NCI-H2196 (cell line): Measurements from ENCODE around the gene TC2N.
A peak's percentile ranks its signal among the peaks of the same experiment; 100 is the strongest.
"Not testable (repeated sequence)": the region's sequence is repeated elsewhere in the genome, so short reads cannot be mapped to it uniquely, and the experiment has no call there.

Source experiments
- DNase-seq: peaks from one replicate; lab custom pipeline; 2025; ENCODE audit not compliant: unreplicated experiment; lab: John Stamatoyannopoulos, UW

Gene TC2N

DNA sequence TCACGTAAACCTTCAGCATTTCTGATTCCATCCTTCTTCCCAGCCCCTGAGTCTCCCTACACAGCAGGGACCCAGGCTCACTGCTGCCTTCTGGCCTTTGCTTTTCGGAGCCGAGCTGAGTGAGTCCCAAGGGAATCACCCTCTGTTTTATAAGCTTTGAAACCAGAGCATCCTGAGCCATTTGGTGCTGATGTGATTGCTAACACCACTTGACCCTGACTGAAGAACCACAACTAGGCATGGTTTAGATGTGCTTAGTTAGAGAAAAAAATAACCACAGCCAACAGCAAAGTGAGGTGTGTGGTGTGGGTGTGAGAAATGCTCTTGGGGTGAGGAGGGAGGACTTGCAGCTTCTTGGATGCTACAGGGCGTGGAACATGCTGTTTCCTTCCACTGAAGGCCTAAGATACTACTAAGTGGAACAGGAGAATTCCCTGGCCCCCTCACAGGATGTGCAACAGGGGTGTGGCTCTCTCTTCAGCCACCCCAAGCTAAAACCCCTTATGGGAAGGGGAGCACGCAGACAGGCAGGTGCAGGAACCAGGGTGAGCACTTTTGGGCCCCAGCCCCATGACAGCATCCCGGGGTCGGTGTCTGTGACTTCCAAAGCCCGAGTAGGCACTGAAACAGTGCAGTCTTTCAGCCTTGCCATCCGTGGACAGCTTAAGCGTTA is at the start of gene TC2N:
TSS of gene TC2N (minus strand) at position 221 of the 673 bp plus-strand sequence. CDS start 53,767 bp downstream, outside the sequence.
- DNase-seq: no peak

DNA sequence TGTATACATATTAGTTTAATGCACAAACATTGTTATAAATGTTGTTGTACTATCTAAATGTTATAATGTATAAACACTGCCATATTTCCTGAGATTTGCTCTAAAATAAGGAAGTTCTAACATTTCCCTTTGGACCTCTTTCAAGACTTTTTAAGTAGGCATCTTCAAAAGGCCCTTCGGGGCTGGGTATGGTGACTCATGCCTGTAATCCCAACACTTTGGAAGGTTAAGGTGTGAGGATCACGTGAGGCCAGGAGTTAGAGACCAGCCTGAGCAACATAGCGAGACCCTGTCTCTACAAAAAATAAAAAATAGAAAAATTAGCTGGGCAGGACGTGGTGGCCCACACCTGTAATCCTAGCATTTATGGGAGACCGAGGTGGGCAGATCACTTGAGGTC is 44.7 kb upstream of the TC2N start:
- DNase-seq: no peak

DNA sequence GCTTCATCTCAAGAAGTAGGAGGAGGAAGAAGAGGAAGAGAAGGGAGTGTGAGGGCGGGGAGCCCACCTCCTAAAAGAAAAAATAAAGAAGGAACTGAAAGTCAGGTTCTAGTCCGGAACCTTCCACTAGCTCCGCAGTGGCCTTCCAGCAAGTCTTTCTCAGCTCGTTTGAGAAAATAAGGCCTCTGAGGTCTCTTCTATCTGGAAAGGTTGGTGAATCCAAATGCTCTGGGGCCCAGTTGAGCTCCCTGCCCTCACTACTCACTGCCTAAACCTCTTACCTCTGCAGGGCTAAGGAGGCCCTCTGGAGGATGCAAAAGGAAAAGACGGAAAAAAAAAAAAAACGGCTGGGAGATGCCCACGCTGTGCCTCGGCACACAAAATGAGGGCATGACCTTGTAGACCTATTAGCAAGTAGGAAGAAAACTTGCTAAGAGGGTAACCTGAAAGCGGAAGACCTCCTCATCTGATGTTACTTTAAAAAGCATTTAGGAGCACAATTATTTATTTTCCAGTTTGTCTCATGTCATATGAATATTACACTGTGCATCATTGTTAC is 44.2 kb upstream of the TC2N start:
- peak; percentile 15 for DNase-seq

DNA sequence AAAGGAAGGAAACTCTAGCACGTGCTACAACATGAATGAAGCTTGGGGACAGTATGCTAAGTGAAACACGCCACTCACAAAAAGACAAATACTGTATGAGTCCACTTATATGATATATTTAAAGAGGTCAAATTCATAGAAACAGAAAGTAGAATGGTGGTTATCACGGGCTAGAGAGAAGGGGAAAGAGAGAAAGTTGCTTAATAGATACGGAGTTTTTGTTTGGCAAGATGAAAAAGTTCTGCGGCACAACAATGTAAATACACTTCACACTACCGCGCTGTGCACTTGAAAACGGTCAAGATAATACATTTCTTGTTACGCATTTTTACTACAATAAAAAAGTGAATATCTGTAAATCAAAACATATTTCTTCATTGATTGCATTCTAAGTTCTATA is 42.9 kb upstream of the TC2N start:
- DNase-seq: no peak

DNA sequence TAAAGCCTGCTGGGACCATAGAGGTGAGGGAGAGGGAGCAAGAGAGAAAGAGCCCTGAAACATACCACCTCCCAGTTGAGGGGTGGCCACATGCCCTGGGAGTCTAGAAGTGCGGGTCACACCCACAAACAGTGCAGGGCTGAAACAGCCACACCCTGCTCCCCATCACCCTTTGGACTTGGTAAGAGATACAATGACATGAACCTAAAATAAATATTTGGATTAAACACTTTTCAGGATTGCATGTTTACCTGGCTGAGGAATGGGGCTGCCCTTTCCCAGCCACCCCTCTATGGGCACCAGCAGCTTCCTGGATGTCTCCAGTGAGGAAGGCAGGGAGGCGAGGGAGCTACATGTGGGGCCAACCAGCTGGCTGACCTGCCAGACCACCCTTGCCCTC is 39.0 kb upstream of the TC2N start:
- DNase-seq: no peak

DNA sequence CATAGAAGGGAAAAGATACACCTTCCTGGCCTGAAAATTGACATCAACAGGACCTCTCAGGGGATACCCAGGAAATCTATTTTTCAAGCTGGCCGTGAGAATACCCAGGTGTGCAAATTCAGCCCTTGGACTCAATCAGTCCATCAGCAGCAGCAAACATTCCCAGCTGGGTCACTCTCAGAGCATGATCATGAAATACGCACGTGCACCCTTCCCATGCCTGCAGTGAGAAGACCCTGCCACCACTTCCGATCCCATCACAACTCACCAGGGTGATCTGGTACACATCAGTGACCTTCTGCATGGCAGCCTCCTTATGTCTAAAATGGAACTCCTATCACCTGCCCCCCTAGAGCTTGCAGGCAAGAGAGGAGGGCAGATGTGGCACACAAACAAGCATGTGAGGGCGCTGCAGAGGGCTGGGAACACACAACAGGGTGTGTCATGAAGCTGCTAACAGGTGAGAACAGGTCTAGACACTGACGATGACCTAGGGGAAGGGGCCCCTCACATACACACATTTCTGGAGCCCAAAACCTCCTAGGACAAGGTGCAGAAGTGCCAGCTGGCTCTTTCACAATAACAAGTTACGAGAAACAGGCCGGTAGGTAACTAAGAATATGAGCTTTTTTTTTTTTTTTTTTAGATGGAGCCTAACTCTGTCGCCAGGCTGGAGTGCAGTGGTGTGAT is 37.8 kb upstream of the TC2N start:
- no peak for DNase-seq

DNA sequence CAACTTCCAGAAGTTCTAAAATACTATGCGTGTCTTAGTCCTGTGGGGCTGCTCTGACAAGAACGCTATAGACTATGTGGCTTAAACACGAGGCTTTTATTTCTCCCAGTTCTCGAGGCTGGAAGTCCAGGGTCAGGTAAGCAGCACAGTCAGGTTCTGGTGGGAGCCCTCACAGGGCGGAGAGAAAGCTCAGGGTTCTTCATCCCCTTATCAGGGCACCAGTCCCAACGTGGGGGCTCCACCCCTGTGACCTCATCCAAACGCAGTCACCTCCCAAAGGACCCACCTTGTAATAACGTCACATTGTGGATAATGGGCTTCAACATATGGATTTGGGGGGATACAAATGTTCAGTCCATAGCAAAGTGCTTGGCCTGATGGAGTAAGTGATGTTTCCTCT is 37.1 kb upstream of the TC2N start:
- DNase-seq: no peak

DNA sequence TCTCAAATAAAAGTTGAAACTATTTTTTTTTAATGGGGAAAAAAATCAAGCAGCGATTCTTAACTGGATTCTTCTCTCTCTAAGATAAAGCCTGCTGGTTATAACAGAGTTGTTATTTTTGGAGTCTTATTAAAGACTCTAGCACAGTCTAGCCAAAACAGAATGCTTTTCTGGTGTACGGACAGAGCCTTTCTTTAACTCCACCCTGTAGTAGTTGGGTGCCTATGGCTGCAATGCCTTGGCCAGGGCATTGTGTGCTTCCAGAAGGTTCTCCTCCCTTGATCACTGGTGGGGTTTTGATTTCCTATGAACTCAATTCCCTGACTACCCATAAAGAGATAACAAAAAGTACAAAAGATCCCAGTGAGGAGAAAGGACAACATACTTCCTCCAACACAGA is 35.7 kb upstream of the TC2N start:
- no peak for DNase-seq

DNA sequence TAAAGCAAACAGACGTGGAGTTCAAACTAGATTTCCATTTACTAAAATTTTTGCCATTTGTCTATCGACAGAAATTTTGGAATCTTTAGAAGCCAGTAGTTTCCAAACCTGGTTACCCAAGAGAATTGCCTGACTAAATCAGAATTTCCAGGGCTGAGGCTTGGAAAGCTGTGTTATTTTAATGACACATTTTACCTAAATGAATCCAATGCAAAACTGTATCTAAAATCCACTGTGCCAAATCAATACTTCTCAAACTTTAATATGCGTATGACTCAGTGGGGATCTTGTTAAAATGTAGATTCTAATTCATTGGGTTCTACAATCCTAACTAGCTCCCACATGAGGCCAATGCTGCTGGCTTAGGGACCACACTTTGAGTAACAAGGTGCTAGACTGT is 35.0 kb upstream of the TC2N start:
- no peak for DNase-seq

DNA sequence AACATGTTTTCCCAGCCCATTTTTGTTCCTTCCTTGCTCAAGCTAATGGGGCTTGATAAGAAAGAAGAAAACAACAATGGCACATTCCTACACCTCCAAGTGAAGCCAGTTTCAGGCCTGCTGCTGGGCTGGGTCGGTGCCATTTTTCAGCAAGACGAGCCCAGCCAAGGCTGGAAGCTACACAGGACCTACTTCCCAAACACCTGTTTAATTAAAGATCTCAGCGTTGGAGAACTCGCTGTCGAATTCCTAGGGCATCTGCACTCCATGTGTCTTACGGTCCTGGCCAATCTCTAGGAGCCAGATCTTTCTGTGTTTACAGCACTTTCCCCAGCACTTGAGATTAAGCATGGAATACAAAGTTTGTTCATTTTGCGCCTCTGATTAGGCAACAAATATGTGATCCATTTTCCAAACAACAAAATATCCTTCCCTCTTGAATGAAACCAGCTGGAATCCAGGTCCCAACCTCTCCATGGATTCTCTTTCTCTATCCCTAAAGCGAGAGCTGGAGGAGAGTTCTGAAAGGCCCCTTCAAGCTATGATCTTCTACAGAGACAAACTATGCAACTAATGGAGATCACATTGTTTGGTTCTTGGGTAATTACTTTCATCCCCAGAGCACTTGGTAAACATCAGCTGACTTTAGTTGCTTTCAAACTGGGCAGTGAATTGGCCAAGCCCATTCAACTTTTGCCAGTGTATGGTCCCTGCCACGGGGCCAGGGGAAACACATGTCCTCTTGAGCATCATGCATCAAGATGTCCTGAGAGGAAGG is 34.3 kb upstream of the TC2N start:
- DNase-seq: no peak

DNA sequence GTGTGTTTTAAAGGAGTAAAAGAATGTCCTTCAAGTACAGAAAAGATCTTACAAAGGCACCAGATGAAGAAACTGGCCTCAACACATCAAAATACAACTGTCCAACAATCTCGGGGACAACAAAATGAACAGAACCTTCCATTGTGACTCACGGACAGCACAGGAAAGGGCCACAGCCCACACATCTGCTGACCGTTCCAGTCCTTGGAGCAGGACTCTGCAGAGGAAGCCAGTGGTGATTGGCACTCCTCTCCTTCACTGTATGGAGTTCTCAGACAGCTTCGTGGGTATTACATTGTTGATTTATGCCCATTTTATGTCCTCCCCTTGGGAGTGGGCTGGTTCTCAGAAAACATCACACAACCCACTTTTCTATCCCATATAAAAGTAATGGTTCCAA is 32.5 kb upstream of the TC2N start:
- no peak for DNase-seq

DNA sequence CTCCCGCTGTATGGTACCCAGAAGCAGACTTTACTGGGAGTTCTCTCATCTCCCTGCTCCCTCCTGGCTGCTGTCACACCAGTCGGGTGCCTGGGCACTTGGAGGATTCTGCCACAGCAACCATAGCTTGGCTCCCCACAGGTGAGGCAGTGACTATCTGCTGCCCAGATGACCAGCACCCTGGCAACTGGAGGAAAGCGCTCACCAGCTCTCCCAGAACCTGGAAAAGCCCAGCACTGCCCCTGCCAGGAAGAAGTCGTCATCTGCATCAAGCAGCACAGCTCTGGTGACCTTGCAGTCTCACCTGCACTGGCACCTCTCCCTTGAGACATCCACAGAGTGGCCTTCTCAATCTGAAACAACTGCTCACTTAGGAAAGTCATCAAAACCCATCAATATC is 31.9 kb upstream of the TC2N start:
- no peak for DNase-seq

DNA sequence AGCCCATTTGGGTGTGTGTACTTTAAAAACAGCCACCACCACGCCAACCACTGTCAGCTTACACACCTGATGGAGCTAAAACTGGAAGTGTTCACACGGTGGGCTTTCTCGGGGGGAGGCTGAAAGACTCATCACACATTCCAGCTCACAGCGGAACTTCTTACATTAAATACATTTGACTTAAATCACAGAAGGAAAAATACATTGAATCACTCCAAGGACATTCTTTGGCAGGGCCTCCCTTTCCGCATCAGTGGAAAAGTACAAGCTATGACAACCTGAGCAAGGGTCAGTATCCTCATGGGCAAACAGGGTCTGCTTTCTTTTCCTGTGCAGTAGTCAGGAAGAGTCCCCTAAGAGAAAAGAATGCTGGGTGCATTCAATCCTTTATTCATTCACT is 31.0 kb upstream of the TC2N start:
- no peak for DNase-seq

DNA sequence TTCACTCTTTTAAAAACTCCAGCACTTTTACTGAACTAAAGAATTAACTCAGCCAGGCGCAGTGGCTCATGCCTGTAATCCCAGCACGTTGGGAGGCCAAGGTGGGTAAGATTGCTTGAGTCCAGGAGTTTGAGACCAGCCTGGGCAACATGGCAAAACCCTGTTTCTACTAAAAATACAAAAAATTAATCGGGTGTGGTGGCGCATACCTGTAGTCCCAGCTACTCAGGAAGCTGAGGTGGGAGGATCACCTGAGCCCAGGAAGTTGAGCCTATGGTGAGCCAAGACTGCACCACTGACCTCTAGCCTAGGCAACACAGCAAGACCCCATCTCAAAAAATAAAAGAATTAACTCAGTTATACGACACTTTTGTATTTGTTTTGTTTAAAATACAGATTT is 30.4 kb upstream of the TC2N start:
- not testable (repeated sequence) for DNase-seq

DNA sequence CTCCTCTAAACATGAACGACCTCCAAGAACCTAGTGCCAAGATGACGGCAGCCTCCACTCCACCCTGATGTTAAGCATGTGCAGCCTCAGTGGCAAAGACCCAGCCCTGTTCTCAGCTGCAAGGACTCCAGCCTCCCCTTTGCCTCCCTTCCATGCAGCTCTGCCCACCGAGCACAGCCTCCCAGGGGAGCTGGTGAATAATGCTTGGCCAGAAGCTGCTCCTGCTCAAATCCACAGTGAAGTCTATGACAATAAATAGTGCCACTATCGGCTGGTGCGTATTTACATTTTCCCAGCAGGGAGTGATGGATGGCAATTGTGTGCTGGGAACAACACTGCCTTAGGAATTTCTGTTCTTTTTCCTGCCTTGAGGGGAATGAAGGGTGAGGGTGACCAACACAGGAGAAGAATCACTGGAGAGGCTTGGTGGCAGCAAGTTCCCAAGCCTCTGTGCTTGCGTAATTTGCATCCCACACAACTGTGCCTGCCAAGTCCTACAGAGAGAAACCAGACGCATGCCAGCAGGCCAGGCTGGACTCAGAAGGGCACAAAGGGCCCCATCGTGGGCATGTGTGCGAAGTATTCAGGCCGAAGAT is 29.9 kb upstream of the TC2N start:
- DNase-seq: no peak

DNA sequence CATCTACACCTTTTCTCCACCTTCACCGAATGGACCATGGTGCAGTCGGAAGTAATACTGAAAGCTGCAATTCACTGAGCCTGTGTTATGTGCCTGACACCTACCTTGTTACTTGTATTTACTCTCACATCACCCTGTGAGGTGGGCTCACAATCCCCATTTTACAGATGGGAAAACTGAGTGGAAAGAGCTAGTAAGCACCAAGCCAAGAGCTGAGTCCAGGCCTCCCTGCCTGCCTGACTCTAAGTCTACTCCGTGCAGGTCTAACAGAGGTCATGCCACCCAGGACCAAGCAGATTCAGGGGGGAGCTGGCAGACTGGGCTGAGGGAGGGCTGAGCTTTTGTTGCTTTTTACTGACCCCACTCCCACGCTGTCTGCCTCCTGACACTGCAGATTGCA is 29.1 kb upstream of the TC2N start:
- DNase-seq: no peak

DNA sequence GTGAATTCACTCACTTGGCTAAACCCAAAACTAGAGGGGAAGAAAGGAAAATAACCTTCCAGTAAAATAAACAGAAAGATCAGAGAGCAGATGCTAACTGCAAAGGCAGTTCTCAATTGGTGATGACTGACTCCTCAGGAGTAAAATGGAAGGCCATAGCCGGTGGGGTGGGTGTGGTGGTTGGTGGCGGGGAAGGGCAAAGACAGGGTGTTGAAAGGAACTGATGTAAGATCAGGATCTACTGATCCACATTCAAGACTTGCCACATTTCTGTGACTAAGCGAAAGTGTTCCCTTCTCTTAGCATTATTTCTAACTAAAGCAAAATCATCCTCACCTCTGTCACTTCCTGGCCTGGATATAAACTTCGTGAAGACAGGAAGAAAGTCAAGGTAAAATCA is 26.3 kb upstream of the TC2N start:
- DNase-seq: no peak

DNA sequence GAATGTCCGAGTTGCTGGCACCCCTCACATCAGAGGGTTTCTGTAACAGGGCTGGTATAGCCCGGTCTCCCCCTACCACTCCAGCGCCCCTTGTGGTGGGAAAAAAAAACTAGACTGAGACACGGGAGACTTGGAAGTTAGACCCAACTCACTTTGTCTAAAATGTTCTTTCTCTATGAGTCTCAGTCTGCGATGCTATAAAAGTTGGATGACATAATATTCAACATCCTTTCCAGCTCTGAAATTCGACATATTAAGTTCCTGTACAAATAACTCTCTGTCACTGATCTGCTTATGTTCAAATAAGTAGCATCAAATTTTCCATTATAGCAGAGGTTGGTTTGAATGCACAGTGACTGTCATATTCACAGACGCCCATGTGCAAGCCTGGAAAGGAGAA is 25.7 kb upstream of the TC2N start:
- no peak for DNase-seq

DNA sequence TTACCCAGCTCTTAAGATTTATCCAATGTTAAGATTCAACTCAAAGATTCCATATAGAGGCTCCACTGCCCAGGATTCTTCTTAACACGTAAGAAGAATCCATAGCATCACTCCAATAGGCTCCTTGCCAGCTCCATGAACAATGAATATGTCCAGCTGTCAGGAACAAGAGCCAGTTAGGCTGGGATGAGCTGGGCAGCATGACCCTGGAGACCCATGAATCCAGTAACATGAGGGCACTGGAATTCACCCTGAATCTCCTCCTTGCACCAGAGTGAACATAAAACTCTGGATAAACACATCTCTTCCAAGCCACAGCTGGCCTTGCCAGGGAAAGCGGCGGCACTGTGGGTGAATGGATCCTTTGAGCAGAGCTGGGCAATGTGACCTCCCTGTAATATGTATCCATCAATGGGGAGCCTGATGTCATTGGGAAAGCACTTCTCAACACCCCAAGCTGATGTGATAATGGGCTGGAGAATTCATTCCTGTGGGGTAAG is 24.4 kb upstream of the TC2N start:
- no peak for DNase-seq

DNA sequence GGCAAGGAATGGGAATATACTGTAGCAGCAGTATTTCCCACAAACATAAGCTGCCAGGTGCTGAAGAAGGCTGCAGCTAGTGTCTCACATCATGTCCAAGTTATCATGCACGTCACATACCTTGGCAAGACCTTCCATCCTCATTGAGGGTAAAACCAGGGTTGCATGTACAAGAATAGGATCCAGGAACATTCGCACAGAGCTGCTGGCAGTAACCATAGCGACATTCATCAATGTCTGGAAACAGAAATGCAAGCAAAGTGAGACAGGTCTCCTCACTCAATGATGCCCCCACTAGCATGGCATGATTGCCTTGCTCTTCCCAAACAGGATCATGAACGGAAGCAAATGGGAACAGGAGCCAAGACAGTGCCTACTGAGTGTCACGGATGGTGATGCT is 23.8 kb upstream of the TC2N start:
- DNase-seq: no peak

DNA sequence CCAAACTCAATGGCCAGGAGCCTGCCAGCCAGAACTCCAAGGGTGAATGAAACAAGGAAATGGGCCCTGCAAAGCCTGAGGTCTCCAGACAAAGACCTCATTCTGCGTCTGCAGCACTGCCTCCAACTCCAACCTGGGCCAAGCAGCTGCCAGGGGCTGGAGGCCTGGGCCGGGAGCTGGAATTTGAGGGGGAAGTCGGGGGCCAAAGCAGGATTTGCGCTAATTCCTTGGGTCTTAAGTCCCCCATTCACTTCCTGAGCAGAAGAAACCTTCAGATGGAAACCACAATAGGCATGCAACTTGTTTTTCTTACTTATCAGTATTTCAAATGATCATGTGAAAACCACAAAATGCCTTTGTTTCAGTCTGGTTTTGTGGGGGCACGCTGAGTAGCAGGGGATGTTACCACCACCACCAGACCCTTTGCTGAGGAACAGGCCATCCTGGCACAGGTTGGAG is 23.0 kb upstream of the TC2N start:
- DNase-seq: peak; percentile 25
